Glutamatergic neuron (in vitro differentiated cells): ENCODE data around the gene POLD1. TPM values are rescaled to one million over a fixed set of nuclear protein-coding genes. Genes with fewer than 3 reads are reported as not detected.

Experiments
- DNase-seq: peaks from one replicate; pipeline ENCODE4 v3.0.0; 2022
- H3K27ac Mint-ChIP-seq: one replicate; pipeline ENCODE4 v1.8.0; 2020; ENCODE audit warnings: mild to moderate bottlenecking, mixed read lengths, inconsistent platforms; ENCODE audit not compliant: unreplicated experiment
- H3K27me3 Mint-ChIP-seq: one replicate; pipeline ENCODE4 v1.8.0; 2020; ENCODE audit warnings: mild to moderate bottlenecking, moderate library complexity, mixed read lengths, inconsistent platforms; ENCODE audit not compliant: unreplicated experiment
- H3K36me3 Mint-ChIP-seq: one replicate; pipeline ENCODE4 v1.8.0; 2020; ENCODE audit warnings: mild to moderate bottlenecking, mixed read lengths, inconsistent platforms; ENCODE audit not compliant: unreplicated experiment
- H3K4me1 Mint-ChIP-seq: one replicate; pipeline ENCODE4 v1.8.0; 2020; ENCODE audit warnings: mild to moderate bottlenecking, low read depth, mixed read lengths, inconsistent platforms; ENCODE audit not compliant: unreplicated experiment
- H3K4me3 Mint-ChIP-seq: one replicate; pipeline ENCODE4 v1.8.0; 2020; ENCODE audit warnings: mild to moderate bottlenecking, mixed read lengths, inconsistent platforms; ENCODE audit not compliant: unreplicated experiment
- H3K9me3 Mint-ChIP-seq: one replicate; pipeline ENCODE4 v1.8.0; 2020; ENCODE audit warnings: mild to moderate bottlenecking, moderate library complexity, mixed read lengths, inconsistent platforms; ENCODE audit not compliant: unreplicated experiment
- CTCF ChIP-seq: fragments of 200-600 bp; sonication (generic); IDR thresholded peaks from one replicate; pipeline ENCODE4 v1.5.0; 2021; ENCODE audit not compliant: partially characterized antibody, unreplicated experiment
- total RNA-seq: library from RNA; stranded (reverse); fragmentation: NEBNext Ultra II Directional; extraction: Animal tissue kit (Norgen Biotek cat#: 25700); gene quantifications from one replicate; pipeline ENCODE4 v1.2.1, GENCODE V29; 2021; ENCODE audit not compliant: unreplicated experiment

The POLD1 gene
- total RNA-seq, 1 donor from 2014 or later, result 38.9 TPM

DNA sequence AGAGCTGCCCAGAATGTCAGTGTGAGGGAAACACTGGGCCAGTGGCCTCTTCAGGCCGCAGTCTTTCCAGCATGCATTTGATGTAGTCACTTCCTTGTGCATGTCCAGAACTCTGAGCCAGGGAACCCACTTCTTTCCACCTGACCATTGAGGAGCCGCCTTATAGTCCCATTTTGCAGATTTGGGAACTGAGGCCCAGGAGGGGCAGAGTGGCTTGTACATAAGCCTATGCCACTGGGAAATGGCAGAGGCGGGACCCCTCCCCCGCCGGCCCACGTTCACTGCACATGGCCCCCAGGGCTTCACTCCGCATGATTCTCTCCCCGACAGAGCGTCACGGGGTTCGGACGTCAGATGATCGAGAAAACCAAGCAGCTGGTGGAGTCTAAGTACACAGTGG, 28.9 kb downstream of the POLD1 start:
- H3K27me3 Mint-ChIP-seq, result peaks cover 8% of the 10 kb centered on the region
- H3K4me1 Mint-ChIP-seq, result peaks cover 5% of the 10 kb centered on the region
- no peak for TF ChIP-seq CTCF
- H3K36me3 Mint-ChIP-seq, result no peaks in the 10 kb centered on the region
- DNase-seq, result no peak
- peak overlapping the region; percentile 25 for H3K4me3 Mint-ChIP-seq
- no peak overlapping the region for H3K27ac Mint-ChIP-seq
- peaks cover 9% of the 10 kb centered on the region for H3K9me3 Mint-ChIP-seq

DNA sequence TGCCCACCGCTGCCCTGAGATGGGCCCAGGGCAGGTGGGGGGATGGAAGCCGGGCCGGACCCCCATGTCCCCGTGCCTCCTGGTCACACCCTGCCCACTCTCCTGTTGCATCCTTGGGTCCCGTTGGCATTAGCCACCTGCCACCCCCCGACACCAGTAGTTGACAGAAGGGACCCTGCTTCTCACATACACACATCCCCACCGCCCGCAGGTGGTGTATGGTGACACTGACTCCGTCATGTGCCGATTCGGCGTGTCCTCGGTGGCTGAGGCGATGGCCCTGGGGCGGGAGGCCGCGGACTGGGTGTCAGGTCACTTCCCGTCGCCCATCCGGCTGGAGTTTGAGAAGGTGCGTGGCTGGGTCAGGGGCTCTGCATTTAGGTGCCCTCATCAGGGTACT, 29.4 kb downstream of the POLD1 start:
- peaks cover 9% of the 10 kb centered on the region for H3K9me3 Mint-ChIP-seq
- DNase-seq, result no peak
- H3K4me1 Mint-ChIP-seq, result peaks cover 5% of the 10 kb centered on the region
- H3K36me3 Mint-ChIP-seq, result no peaks in the 10 kb centered on the region
- H3K27ac Mint-ChIP-seq, result no peak overlapping the region
- peaks cover 8% of the 10 kb centered on the region for H3K27me3 Mint-ChIP-seq
- no peak overlapping the region for H3K4me3 Mint-ChIP-seq
- no peak for TF ChIP-seq CTCF

DNA sequence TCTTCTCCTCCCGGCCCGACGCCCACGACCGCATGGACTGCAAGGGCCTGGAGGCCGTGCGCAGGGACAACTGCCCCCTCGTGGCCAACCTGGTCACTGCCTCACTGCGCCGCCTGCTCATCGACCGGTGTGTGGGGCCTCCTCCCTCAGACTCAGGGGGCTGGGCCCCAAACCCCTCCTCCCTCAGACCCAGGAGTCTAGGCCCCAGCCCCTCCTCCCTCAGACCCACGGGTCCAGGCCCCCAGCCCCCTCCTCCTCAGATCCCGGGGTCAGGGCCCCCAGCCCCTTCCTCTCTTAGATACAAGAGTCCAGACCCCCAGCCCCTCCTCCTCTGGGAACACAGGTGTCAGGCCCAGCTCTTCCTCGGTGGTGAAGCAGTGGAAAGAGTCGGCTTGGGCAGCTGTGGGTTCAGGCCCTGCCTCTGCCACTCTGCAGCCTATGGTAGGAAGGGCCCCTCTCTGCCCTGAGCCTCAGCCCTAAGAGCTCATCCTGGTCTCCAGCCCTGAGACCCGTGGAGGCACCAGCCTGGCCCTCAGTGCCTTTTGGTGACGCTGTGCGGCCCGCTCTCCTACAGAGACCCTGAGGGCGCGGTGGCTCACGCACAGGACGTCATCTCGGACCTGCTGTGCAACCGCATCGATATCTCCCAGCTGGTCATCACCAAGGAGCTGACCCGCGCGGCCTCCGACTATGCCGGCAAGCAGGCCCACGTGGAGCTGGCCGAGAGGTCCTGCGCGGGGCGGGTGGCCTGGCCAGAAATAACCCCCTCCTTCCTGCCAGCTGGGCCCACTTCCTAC, 30.9 kb downstream of the POLD1 start:
- H3K4me1 Mint-ChIP-seq, result peaks cover 11% of the 10 kb centered on the region
- peak; percentile 92 for DNase-seq
- peaks cover 13% of the 10 kb centered on the region for H3K9me3 Mint-ChIP-seq
- H3K4me3 Mint-ChIP-seq, result no peak overlapping the region
- peak; percentile 89 for TF ChIP-seq CTCF
- no peaks in the 10 kb centered on the region for H3K36me3 Mint-ChIP-seq
- peak overlapping the region; percentile 22 for H3K27ac Mint-ChIP-seq
- peaks cover 8% of the 10 kb centered on the region for H3K27me3 Mint-ChIP-seq

GRCh38 chr19:50415661-50416033, 31.5 kb downstream of the POLD1 start:
- DNase-seq, result no peak
- Mint-ChIP-seq H3K27me3 (peaks cover 8% of the 10 kb centered on the region), H3K9me3 (peaks cover 12% of the 10 kb centered on the region), H3K4me1 (peaks cover 11% of the 10 kb centered on the region), H3K27ac (no peak overlapping the region), H3K4me3 (no peak overlapping the region), H3K36me3 (no peaks in the 10 kb centered on the region)
- TF ChIP-seq CTCF, result no peak
